Muscle of leg (tissue), 11 donors: ENCODE data around the gene GPER1. TPM values are rescaled to one million over a fixed set of nuclear protein-coding genes. Genes with fewer than 3 reads are reported as not detected.
"Not testable (repeated sequence)": the region's sequence is repeated elsewhere in the genome, so short reads cannot be mapped to it uniquely, and the experiment has no call there.

Experiments used
- DNase-seq: peaks from one replicate; pipeline ENCODE4 v3.0.0; 2013
- H3K27ac ChIP-seq: one replicate; pipeline ENCODE4 v1.5.1; 2013; ENCODE audit warnings: mild to moderate bottlenecking, low read length, control low read depth
- H3K27me3 ChIP-seq: one replicate; pipeline ENCODE4 v1.6.1; 2013; ENCODE audit warnings: low read length; ENCODE audit not compliant: control insufficient read depth, insufficient read depth
- H3K36me3 ChIP-seq: one replicate; pipeline ENCODE4 v1.6.1; 2013; ENCODE audit warnings: low read length; ENCODE audit not compliant: control insufficient read depth, insufficient read depth
- H3K4me1 ChIP-seq: one replicate; pipeline ENCODE4 v1.6.1; 2013; ENCODE audit warnings: low read length; ENCODE audit not compliant: control insufficient read depth, insufficient read depth
- H3K4me3 ChIP-seq: one replicate; pipeline ENCODE4 v1.5.1; 2013; ENCODE audit warnings: low read length, control low read depth
- H3K9me3 ChIP-seq: replicated peaks from 2 replicates; pipeline ENCODE4 v1.6.1; 2013; ENCODE audit warnings: low read depth, low read length; ENCODE audit not compliant: control insufficient read depth
- WGBS: methylation state at CpG from one replicate; pipeline ENCODE4 v1.1.5; 2013; ENCODE audit warnings: missing lambda C conversion rate; ENCODE audit not compliant: insufficient coverage; 5-methylcytosine and 5-hydroxymethylcytosine counted together
- polyA plus RNA-seq, 8 donors: library from polyadenylated mRNA; unstranded; fragments of 120-200 nt; gene quantifications; one replicate each; pipeline versions ENCODE4 v1.2.1 to v1.2.3, GENCODE V29; 2013; ENCODE audit warnings: inconsistent platforms in 1 of 8, low replicate concordance in 1 of 8; ENCODE audit not compliant: insufficient read length in 8 of 8, insufficient read depth in 1 of 8
- total RNA-seq: library from RNA; stranded (reverse); fragments of 120-200 nt; gene quantifications from one replicate; pipeline ENCODE4 v1.2.4, GENCODE V29; 2013

Gene GPER1
- total and polyA plus RNA-seq, 9 donors = 9.6 to 17.7 (median 11.6) TPM

DNA sequence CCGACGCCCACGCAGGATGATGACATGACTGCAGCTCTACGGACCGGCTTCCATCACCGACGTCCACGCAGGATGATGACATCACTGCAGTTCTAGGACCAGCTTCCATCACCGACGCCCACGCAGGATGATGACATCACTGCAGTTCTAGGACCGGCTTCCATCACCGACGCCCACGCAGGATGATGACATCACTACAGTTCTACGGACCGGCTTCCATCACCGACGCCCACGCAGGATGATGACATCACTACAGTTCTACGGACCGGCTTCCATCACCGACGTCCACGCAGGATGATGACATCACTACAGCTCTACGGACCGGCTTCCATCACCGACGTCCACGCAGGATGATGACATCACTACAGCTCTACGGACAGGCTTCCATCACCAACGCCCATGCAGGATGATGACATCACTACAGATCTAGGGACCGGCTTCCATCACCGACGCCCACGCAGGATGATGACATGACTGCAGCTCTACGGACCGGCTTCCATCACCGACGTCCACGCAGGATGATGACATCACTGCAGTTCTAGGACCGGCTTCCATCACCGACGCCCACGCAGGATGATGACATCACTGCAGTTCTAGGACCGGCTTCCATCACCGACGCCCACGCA, 28.6 kb downstream of the GPER1 start:
- H3K4me1 ChIP-seq = peaks cover 35% of the 10 kb centered on the region
- not testable (repeated sequence) for H3K36me3 ChIP-seq, H3K9me3 ChIP-seq, H3K4me3 ChIP-seq, H3K27ac ChIP-seq, DNase-seq, H3K27me3 ChIP-seq
- WGBS = 0% methylated on average over 1 of the region's 49 CpGs

DNA sequence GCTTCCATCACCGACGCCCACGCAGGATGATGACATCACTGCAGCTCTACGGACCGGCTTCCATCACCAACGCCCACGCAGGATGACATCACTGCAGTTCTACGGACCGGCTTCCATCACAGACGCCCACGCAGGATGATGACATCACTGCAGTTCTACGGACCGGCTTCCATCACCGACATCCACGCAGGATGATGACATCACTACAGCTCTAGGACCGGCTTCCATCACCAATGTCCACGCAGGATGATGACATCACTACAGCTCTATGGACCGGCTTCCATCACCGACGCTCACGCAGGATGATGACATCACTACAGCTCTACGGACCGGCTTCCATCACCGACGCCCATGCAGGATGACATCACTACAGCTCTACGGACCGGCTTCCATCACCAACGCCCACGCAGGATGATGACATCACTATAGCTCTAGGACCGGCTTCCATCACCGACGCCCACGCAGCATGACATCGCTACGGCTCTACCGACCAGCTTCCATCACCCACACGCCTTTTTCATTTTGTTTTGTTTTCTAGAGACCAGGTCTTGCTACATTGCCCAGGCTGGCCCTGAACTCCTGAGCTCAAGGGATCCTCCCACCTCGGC, 29.5 kb downstream of the GPER1 start:
- no peak overlapping the region for H3K27ac ChIP-seq
- DNase-seq = no peak
- H3K27me3 ChIP-seq = no peaks in the 10 kb centered on the region
- no peaks in the 10 kb centered on the region for H3K36me3 ChIP-seq
- H3K9me3 ChIP-seq = no peaks in the 10 kb centered on the region
- H3K4me3 ChIP-seq = no peak overlapping the region
- 91% methylated on average over 31 of the region's 38 CpGs for WGBS
- peaks cover 38% of the 10 kb centered on the region for H3K4me1 ChIP-seq

DNA sequence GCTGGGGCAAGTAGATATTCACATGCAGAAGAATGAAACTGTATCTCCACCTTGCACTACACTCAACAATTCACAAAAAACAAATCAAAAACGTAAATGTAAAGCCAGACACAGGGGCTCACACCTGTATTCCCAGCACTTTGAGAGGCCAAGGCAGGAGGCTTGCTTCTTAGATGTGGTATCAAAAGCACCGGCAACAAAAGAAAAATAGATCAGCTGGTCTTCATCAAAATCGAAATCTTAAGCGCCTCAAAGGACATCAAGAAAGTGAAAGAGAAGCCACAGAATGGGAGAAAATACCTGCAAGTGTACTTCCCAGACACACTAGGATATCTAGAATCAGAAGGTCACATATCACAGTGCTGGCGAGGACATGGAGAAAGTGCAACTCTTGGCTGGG, 31.3 kb downstream of the GPER1 start:
- H3K27ac ChIP-seq = no peak overlapping the region
- H3K9me3 ChIP-seq = no peaks in the 10 kb centered on the region
- 96% methylated on average over 3 of the region's 5 CpGs for WGBS
- no peaks in the 10 kb centered on the region for H3K27me3 ChIP-seq
- peaks cover 38% of the 10 kb centered on the region for H3K4me1 ChIP-seq
- DNase-seq = no peak
- no peak overlapping the region for H3K4me3 ChIP-seq
- H3K36me3 ChIP-seq = no peaks in the 10 kb centered on the region

DNA sequence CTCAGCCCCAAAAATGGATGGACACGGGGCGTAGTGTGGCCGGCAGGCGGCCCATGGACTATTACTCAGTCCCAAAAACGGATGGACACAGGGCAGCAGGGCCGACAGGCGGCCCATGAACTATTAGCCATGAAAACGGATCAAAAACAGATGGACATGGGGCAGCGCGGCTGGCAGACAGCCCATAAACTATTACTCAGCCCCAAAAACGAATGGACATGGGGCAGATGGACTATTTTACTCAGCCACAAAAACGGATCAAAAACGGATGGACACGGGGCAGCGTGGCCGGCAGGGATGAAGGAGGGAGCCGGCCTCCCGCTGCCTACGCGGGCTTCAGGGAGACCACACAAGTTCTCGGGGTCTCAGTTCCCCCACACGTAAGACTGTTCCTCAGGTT, 32.9 kb downstream of the GPER1 start:
- WGBS = 82% methylated on average over 22 of the region's 22 CpGs
- H3K4me3 ChIP-seq = no peak overlapping the region
- DNase-seq = no peak
- no peaks in the 10 kb centered on the region for H3K36me3 ChIP-seq
- H3K27me3 ChIP-seq = no peaks in the 10 kb centered on the region
- H3K27ac ChIP-seq = no peak overlapping the region
- no peaks in the 10 kb centered on the region for H3K9me3 ChIP-seq
- H3K4me1 ChIP-seq = peaks cover 48% of the 10 kb centered on the region

DNA sequence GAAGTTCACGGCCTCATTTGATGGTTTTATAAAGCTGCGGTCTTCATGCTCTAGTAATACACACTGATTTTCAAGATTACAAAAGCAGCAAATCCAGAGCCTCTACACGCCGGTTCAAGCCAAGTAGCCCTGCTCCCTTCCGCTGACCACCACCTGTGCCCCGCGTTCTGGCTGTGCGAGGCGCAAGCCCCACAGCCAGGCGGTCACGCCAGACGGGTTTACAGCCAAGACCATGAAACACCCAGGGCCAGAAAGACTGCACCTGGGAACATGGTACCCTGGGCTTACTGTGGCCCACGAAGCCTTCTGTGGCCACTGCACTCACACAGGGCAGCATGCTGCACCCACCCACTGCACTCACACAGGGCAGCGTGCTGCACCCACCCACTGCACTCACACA, 33.6 kb downstream of the GPER1 start:
- H3K27ac ChIP-seq = no peak overlapping the region
- no peak for DNase-seq
- peaks cover 48% of the 10 kb centered on the region for H3K4me1 ChIP-seq
- H3K36me3 ChIP-seq = peaks cover 2% of the 10 kb centered on the region
- 77% methylated on average over 13 of the region's 14 CpGs for WGBS
- H3K4me3 ChIP-seq = no peak overlapping the region
- no peaks in the 10 kb centered on the region for H3K9me3 ChIP-seq
- no peaks in the 10 kb centered on the region for H3K27me3 ChIP-seq

DNA sequence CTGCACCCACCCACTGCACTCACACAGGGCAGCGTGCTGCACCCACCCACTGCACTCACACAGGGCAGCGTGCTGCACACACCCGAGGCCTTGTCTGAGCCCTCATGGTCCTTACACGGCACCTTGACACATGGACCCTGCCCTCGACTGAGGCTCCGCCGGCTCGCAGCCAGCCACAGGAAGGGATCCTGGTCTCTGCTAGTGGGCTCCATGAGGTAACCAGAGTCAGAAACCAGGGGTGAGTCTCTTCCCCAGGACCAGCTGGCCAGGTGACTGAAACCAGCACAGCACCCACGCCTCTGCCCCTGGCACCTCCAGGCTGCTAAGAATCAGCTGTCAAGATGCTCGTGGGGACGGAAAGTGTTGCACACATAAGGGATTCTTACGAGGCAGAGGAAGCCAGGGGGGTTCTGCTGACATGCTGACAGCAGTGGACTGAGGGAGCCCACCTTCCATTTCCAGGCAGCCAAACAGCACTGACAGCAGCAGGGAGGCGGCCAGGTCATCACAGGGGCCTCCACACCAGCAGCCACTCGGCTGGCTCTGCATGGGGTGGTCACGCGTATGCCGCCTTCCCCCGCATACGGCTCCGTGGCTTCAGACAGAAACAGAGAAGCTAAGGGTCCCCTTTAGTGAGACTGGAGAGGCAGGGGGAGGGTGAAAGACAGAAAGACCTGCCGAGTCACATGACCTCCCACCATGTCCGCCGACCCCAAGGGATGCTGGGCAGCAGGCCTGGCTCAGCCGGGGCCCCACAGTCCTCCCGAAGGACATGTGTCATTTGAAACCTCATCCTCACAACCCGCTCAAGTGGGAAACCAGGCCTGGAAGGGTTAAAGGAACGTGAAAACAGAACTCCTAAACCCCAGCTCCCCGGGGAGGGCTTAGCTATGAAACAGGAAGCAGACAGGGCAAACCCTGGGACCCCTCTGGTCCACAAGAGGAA, 34.2 kb downstream of the GPER1 start:
- Histone ChIP-seq H3K27ac (no peak overlapping the region), H3K4me1 (peaks cover 51% of the 10 kb centered on the region), H3K4me3 (no peak overlapping the region), H3K36me3 (peaks cover 7% of the 10 kb centered on the region), H3K27me3 (no peaks in the 10 kb centered on the region), H3K9me3 (no peaks in the 10 kb centered on the region)
- DNase-seq = peak; percentile 46
- 53% methylated on average over 19 of the region's 28 CpGs for WGBS

DNA sequence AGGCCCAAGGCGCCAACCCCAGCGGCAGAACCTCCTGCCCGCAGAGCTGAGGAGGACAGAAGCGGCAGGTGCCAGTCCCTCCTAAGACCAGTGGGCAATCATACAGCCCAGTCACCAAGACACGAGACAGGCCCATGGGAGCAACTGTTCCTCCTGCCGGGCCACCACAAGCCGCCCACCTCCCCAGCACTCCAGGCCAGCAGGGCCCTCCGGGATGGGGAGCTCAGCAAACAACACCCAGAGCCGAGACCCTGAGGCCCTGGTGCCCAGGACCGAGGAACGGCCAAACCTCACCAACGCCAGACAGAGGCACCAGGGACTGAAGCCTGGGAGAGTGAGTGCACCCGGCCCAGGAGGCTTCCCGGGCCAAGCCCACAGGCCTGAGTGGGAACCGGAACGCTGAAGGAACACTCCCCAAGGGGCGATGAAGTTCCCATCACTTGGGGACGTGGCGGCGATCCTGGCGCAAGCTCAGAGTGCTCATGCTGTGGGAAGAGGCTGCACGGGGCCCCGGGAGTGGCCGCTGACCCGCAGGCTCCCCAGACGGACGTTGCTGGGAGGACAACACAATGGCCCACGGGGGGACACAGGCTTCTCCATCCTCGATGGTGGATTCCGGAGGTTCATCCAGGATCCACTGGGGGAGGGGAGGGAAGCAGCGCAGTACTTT, 35.1 kb downstream of the GPER1 start:
- H3K27me3 ChIP-seq = no peaks in the 10 kb centered on the region
- peaks cover 7% of the 10 kb centered on the region for H3K36me3 ChIP-seq
- peak; percentile 61 for DNase-seq
- peaks cover 51% of the 10 kb centered on the region for H3K4me1 ChIP-seq
- 36% methylated on average over 25 of the region's 31 CpGs for WGBS
- no peak overlapping the region for H3K4me3 ChIP-seq
- peak overlapping the region; percentile 93 for H3K27ac ChIP-seq
- no peaks in the 10 kb centered on the region for H3K9me3 ChIP-seq

DNA sequence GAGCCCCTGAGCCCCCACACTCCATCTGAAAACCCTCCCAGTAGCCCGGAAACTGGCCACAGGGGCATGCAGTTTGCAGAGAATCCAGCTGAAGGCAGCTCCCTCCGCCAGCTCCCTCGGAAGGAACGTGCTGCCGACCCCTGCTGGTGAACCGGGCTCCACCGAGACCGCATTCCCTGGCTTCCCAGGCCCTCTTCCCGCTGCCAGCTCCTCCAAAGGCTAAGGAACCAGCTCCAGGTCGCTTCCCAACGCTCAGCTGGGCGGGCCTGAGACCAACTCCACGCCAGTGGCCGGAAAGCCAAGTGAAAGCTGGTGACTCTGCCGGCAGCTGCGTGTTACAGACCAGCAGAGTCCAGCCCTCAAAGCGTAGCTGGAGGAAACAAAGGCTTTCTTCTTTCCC, 35.8 kb downstream of the GPER1 start:
- peaks cover 7% of the 10 kb centered on the region for H3K36me3 ChIP-seq
- H3K4me3 ChIP-seq = peak overlapping the region; percentile 11
- no peaks in the 10 kb centered on the region for H3K27me3 ChIP-seq
- 4% methylated on average over 11 of the region's 17 CpGs for WGBS
- DNase-seq = peak; percentile 93
- H3K9me3 ChIP-seq = no peaks in the 10 kb centered on the region
- H3K27ac ChIP-seq = peak overlapping the region; percentile 93
- peaks cover 51% of the 10 kb centered on the region for H3K4me1 ChIP-seq

DNA sequence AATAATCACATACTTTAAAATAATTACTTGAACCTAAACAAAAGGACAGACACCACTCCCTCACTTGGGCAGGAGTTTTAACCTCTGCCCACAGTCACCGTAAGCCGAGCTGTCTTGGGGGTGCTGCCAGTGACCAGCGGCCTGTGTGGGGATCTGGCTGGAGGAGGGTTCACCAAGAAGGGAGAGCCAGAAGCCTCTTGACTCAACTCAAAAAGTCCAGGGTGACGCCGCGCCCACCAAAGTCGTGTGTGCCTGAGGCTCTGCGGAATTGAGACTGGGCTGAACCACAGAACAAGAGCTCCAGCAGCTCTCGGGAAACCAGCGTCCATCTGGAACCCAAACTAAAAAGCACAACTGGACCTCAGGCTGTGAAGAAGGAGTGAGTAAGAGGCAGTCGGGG, 36.3 kb downstream of the GPER1 start:
- H3K9me3 ChIP-seq = no peaks in the 10 kb centered on the region
- peaks cover 7% of the 10 kb centered on the region for H3K36me3 ChIP-seq
- no peak for DNase-seq
- H3K4me1 ChIP-seq = peaks cover 51% of the 10 kb centered on the region
- WGBS = 44% methylated on average over 6 of the region's 11 CpGs
- H3K4me3 ChIP-seq = peak overlapping the region; percentile 11
- H3K27ac ChIP-seq = peak overlapping the region; percentile 93
- no peaks in the 10 kb centered on the region for H3K27me3 ChIP-seq
